Adrenal gland (tissue), 12 donors: Measurements from ENCODE around the gene PAGR1. TPM values are rescaled to one million over a fixed set of nuclear protein-coding genes. Genes with fewer than 3 reads are reported as not detected.
"Not testable (repeated sequence)": the region's sequence is repeated elsewhere in the genome, so short reads cannot be mapped to it uniquely, and the experiment has no call there.

Source experiments
- DNase-seq, 7 donors: peaks; one replicate each; pipeline ENCODE4 v3.0.0-alpha.2; 2019 to 2020
- H3K27ac ChIP-seq, 5 donors: fragments of 200-600 bp; sonication (generic) in 4 of 5; 1 replicate in 3 of 5; 2 replicates in 2 of 5; pipeline versions ENCODE4 v1.5.1 to v1.8.0; 2016 to 2020; ENCODE audit warnings: mild to moderate bottlenecking in 1 of 5
- H3K27me3 ChIP-seq: fragments of 200-600 bp; 2 replicates; pipeline ENCODE4 v1.8.0; 2021
- H3K36me3 ChIP-seq, 2 donors: fragments of 200-600 bp; replicated peaks in 1 of 2; 1 replicate in 1 of 2; 2 replicates in 1 of 2; pipeline versions ENCODE4 v1.5.1 to v1.8.0; 2018 to 2022
- H3K4me1 ChIP-seq, 2 donors: fragments of 200-600 bp; replicated peaks in 1 of 2; 1 replicate in 1 of 2; 2 replicates in 1 of 2; pipeline versions ENCODE4 v1.5.1 to v1.8.0; 2018 to 2021
- H3K4me3 ChIP-seq, 4 donors: fragments of 200-600 bp; sonication (generic) in 3 of 4; one replicate each; pipeline ENCODE4 v1.5.1; 2016 to 2018
- H3K9me3 ChIP-seq, 3 donors: fragments of 200-600 bp; sonication (generic) in 1 of 3; replicated peaks in 1 of 3; 1 replicate in 2 of 3; 2 replicates in 1 of 3; pipeline versions ENCODE4 v1.5.1 to v1.8.0; 2016 to 2021
- CTCF ChIP-seq, 6 experiments: fragments of 450-650 bp in 4 of 6; fragments of 200-600 bp in 2 of 6; sonication (generic) in 1 of 6; IDR thresholded peaks; 1 replicate in 5 of 6; 2 replicates in 1 of 6; pipeline versions ENCODE4 v1.5.1 to v1.8.0; 2016 to 2021; ENCODE audit warnings: antibody characterized with exemption in 6 of 6, mild to moderate bottlenecking in 2 of 6, moderate library complexity in 1 of 6
- POLR2A ChIP-seq, 2 donors: fragments of 450-650 bp; IDR thresholded peaks; one replicate each; pipeline ENCODE4 v1.6.1; 2017; ENCODE audit warnings: antibody characterized with exemption in 2 of 2, mild to moderate bottlenecking in 2 of 2, moderate library complexity in 1 of 2
- WGBS, 4 donors: extraction: QIAGEN DNeasy Blood & Tissue Kit in 2 of 4; methylation state at CpG; one replicate each; pipeline versions ENCODE4 v1.1.5 to v1.1.7; 2013 to 2017; 5-methylcytosine and 5-hydroxymethylcytosine counted together
- intact Hi-C, 2 donors: fragments of 100-400 bp; cut with DNase I; formaldehyde crosslinking; loops; one replicate each; pipeline versions ENCODE4 v1.14.1 to v1.15.0; 2022 to 2023
- polyA plus RNA-seq, 3 donors: library from polyadenylated mRNA; stranded (reverse); fragments of 200-250 nt in 2 of 3; fragments of 350-450 nt in 1 of 3; fragmentation: Illumina TruSeq in 1 of 3; extraction: RNeasy Lipid Tissue Mini Kit (QIAGEN cat#74804) in 1 of 3; gene quantifications; one replicate each; pipeline ENCODE4 v1.2.3, GENCODE V29; 2013 to 2014
- total RNA-seq, 9 donors: library from RNA; depleted of rRNA in 4 of 9; stranded (reverse); fragments of >200 nt in 4 of 9; fragments of 120-200 nt in 1 of 9; fragmentation: NEBNext Ultra II Directional in 1 of 9; extraction: Animal tissue kit (Norgen Biotek cat#: 25700) in 1 of 9; gene quantifications; one replicate each; pipeline versions ENCODE4 v1.1.0 to v1.2.4, GENCODE V29; 2013 to 2023
- donor health status: healthy with polysubstance abuse.
- donor health status: Bipolar disorder and iron deficiency.
- donor health status: DM: yes; HTN: yes; CAD: no.
- donor health status: DM: no; HTN: no; CAD: no.
- donor health status: DM: no; HTN: no; CAD: no.
- donor health status: DM: yes; HTN: yes; CAD: no.

PAGR1 gene
- total and polyA plus RNA-seq, 12 donors: 14.2 to 89.1 (median 39.8) TPM

GRCh38 chr16:29790183-29790948 lies 25.6 kb upstream of the PAGR1 start, which contains the start of gene KIF22:
Gene KIF22 (plus strand): TSS chr16:29790751. CDS start chr16:29790760, 9 bp downstream.
- H3K4me3 ChIP-seq: peak within 1 kb of the TSS; percentile 44 to 71 (median 64)
- 0 to 1% (median 0%) methylated on average over 4 to 67 of the region's 67 CpGs for WGBS, 4 donors
- peak; percentile 57 to 87 for TF ChIP-seq POLR2A (IDR thresholded peaks at IDR 0.05)
- peak; percentile 52 to 81 (median 72) for TF ChIP-seq CTCF (IDR thresholded peaks at IDR 0.05)
- H3K27ac ChIP-seq: peak within 1 kb of the TSS; percentile 58 to 92 (median 84)
- no peaks in the 10 kb centered on the region for H3K27me3 ChIP-seq
- peaks cover 16% of the 10 kb centered on the region in 2 donors for H3K4me1 ChIP-seq
- H3K36me3 ChIP-seq: no peaks in the 10 kb centered on the region
- H3K9me3 ChIP-seq: no peaks in the 10 kb centered on the region
- intact Hi-C loops: no loop called here
- peak; percentile 99 to 100 (median 99) for DNase-seq

- Histone ChIP-seq H3K27me3 (no peaks in the 10 kb centered on the region), H3K27ac (peak overlapping the region in 3 of 5 donors; percentile 11 to 92 (median 57)), H3K36me3 (no peaks in the 10 kb centered on the region), H3K4me1 (peaks cover 16% of the 10 kb centered on the region in 2 donors), H3K9me3 (no peaks in the 10 kb centered on the region), H3K4me3 (peak overlapping the region in 3 of 4 donors; percentile 44 to 71 (median 64))
- TF ChIP-seq CTCF (IDR thresholded peaks at IDR 0.05) (no peak), POLR2A (IDR thresholded peaks at IDR 0.05) (no peak)
- intact Hi-C loops: no loop called here
- peak in 1 of 7 donors; percentile 14 for DNase-seq
- WGBS, 4 donors: 2 to 3% (median 3%) methylated on average over 24 to 31 of the region's 31 CpGs
These were observed 24.8 kb upstream of the PAGR1 start for GRCh38 chr16:29790949-29791844.

GRCh38 chr16:29791845-29792807 lies 23.8 kb upstream of the PAGR1 start:
- Histone ChIP-seq H3K9me3 (no peaks in the 10 kb centered on the region), H3K27me3 (no peaks in the 10 kb centered on the region), H3K4me3 (no peak overlapping the region), H3K36me3 (peaks cover 0 to 3% of the 10 kb centered on the region in 2 donors), H3K4me1 (peaks cover 16% of the 10 kb centered on the region in 2 donors), H3K27ac (no peak overlapping the region)
- 71 to 78% (median 72%) methylated on average over 9 of the region's 9 CpGs for WGBS, 4 donors
- intact Hi-C loops: no loop called here
- TF ChIP-seq POLR2A (IDR thresholded peaks at IDR 0.05) (no peak), CTCF (IDR thresholded peaks at IDR 0.05) (no peak)
- DNase-seq: no peak

GRCh38 chr16:29793153-29793552 lies 22.8 kb upstream of the PAGR1 start:
- WGBS, 4 donors: 93 to 94% (median 93%) methylated on average over 18 of the region's 18 CpGs
- intact Hi-C loops, H3K27ac ChIP-seq, H3K27me3 ChIP-seq, H3K9me3 ChIP-seq, H3K4me3 ChIP-seq, DNase-seq: not testable (repeated sequence)
- Histone ChIP-seq H3K4me1 (peaks cover 16% of the 10 kb centered on the region in 2 donors), H3K36me3 (peaks cover 0 to 12% of the 10 kb centered on the region in 2 donors)
